ENCODE data around the gene SDF2. TPM values are rescaled to one million over a fixed set of nuclear protein-coding genes. Genes with fewer than 3 reads are reported as not detected.

SDF2 gene
- total RNA-seq, 1 experiment from 2014 or later: 72.1 TPM

GRCh38 chr17:28703552-28704218, 42.0 kb upstream of the SDF2 start:
- DNase-seq (ENCODE audit: low read depth, low spot score): no peak
- CTCF ChIA-PET: no interaction called here
- TF ChIP-seq POLR2AphosphoS5 (IDR thresholded peaks at IDR 0.05; ENCODE audit: low read depth, low read length) (no peak), CTCF (IDR thresholded peaks at IDR 0.05) (no peak), SIN3A (IDR thresholded peaks at IDR 0.05; ENCODE audit: borderline replicate concordance, insufficient read depth, low read depth, low read length) (no peak), TCF7L2 (IDR thresholded peaks at IDR 0.05; ENCODE audit: low read depth, low read length) (no peak), REST (IDR thresholded peaks at IDR 0.05; ENCODE audit: insufficient read depth in 1 of 2, low read depth in 2 of 2, low read length in 1 of 2) (no peak)
- POLR2A ChIA-PET: interaction anchor here (0.5 kb wide), 1 partner anchor 29 kb away, joined by 6 read pairs; no protein-coding TSS in a partner anchor
- no peaks in the 10 kb centered on the region for H3K4me1 ChIP-seq (ENCODE audit: control insufficient read depth, insufficient read depth, low read length)
- BruUV-seq (replicated peaks): no TSS peak
- intact Hi-C loops (cut with micrococcal nuclease; ENCODE audit: unreplicated experiment): no loop called here
- H3K36me3 ChIP-seq (ENCODE audit: control insufficient read depth, insufficient read depth, low read length): peaks cover 2% of the 10 kb centered on the region; the same call in 1 of the 2 replicates
- no peak overlapping the region for H3K27ac ChIP-seq (ENCODE audit: low read length)
- no peak overlapping the region for H3K4me3 ChIP-seq (ENCODE audit: low read depth in 2 of 2, low read length in 2 of 2)
- in situ Hi-C loops (cut with HindIII; ENCODE audit: low pct_unique_long_range_greater_than_20kb, low sequenced_read_pairs): no loop called here
- H3K9me3 ChIP-seq (ENCODE audit: control insufficient read depth, insufficient read depth, low read depth, low read length): no peaks in the 10 kb centered on the region
- no peak for ATAC-seq
- H3K27me3 ChIP-seq (ENCODE audit: control insufficient read depth, insufficient read depth, low read length): no peaks in the 10 kb centered on the region

- ATAC-seq (no peak), DNase-seq (ENCODE audit: low read depth, low spot score) (no peak)
- no TSS peak for BruUV-seq (replicated peaks)
- in situ Hi-C loops (cut with HindIII; ENCODE audit: low pct_unique_long_range_greater_than_20kb, low sequenced_read_pairs): no loop called here
- H3K36me3 ChIP-seq (ENCODE audit: control insufficient read depth, insufficient read depth, low read length): peaks cover 5% of the 10 kb centered on the region; the same call in 1 of the 2 replicates
- TF ChIP-seq POLR2AphosphoS5 (IDR thresholded peaks at IDR 0.05; ENCODE audit: low read depth, low read length) (no peak), TCF7L2 (IDR thresholded peaks at IDR 0.05; ENCODE audit: low read depth, low read length) (no peak)
- H3K27ac ChIP-seq (ENCODE audit: low read length): no peak overlapping the region
- H3K4me1 ChIP-seq (ENCODE audit: control insufficient read depth, insufficient read depth, low read length): no peaks in the 10 kb centered on the region
- no peaks in the 10 kb centered on the region for H3K9me3 ChIP-seq (ENCODE audit: control insufficient read depth, insufficient read depth, low read depth, low read length)
- H3K27me3 ChIP-seq (ENCODE audit: control insufficient read depth, insufficient read depth, low read length): no peaks in the 10 kb centered on the region
- intact Hi-C loops (cut with micrococcal nuclease; ENCODE audit: unreplicated experiment): no loop called here
- ChIA-PET CTCF (interaction anchor here (0.6 kb wide), 1 partner anchor 56 kb away, joined by 3 read pairs; no protein-coding TSS in a partner anchor), POLR2A (no interaction called here)
- no peak overlapping the region for H3K4me3 ChIP-seq (ENCODE audit: low read depth in 2 of 2, low read length in 2 of 2)
Measured at GRCh38 chr17:28702752-28703150, 41.0 kb upstream of the SDF2 start.
